Subcutaneous adipose tissue (tissue), 4 donors: ENCODE results near the gene PLK5. TPM values are rescaled to one million over a fixed set of nuclear protein-coding genes. Genes with fewer than 3 reads are reported as not detected.

ENCODE experiments used
- total RNA-seq, 4 donors: library from RNA; depleted of rRNA; stranded (reverse); fragments of >200 nt; gene quantifications; one replicate each; pipeline ENCODE4 v1.1.0, GENCODE V29; 2016
- TF ChIP-seq, protein P1 (sequence below): fragments of 450-650 bp; IDR thresholded peaks from one replicate; pipeline ENCODE4 v1.5.1; 2016; ENCODE audit warnings: low read depth, mild to moderate bottlenecking, control low read depth, antibody characterized with exemption, moderate library complexity

PLK5 gene
- total RNA-seq, 4 donors from 2014 or later = not detected

DNA sequence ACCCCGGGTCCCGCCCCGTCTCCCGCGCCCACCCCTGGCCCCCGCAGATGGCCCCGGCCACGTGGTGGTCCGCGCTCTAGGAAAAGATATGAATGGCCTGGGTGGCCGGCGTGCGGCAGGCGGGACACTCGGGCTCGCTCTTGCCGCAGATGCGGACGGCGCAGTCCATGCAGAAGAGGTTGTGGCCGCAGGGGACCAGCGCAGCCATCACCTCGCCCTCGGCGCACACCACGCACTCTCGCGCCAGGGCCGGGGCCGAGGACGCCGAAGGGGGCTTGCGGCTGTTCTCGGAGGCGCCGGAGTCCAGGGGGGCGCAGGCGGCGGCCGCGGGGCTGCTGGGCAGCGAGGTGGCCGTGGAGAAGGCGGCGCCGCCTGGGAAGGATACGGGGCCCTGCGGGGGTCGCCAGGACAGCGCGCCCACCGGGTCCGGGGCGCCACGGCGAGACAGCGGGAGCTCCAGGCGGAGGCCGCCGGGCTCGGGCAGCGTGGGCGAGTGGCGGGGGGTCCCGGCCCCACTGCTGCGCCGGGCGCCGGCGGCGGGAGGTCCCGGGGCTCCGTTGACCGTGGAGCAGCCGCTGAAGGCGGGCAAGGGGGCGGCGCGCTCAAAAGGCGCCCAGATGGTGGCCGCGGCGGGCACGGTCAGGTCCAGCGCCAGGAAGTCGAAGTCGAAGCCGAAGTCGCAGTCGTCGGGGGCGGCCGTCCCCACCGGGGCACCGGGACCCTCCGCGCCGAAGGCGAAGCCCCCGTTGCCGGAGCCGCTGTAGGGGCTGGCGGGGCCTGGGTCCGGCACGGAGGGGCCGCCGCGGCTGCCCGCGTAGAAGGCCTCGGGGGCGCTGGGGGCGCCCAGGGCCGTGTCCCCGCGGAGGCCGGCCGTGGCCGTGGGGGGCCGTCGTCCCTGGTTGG, 31.9 kb downstream of the PLK5 start:
- TF ChIP-seq, protein P1, sequence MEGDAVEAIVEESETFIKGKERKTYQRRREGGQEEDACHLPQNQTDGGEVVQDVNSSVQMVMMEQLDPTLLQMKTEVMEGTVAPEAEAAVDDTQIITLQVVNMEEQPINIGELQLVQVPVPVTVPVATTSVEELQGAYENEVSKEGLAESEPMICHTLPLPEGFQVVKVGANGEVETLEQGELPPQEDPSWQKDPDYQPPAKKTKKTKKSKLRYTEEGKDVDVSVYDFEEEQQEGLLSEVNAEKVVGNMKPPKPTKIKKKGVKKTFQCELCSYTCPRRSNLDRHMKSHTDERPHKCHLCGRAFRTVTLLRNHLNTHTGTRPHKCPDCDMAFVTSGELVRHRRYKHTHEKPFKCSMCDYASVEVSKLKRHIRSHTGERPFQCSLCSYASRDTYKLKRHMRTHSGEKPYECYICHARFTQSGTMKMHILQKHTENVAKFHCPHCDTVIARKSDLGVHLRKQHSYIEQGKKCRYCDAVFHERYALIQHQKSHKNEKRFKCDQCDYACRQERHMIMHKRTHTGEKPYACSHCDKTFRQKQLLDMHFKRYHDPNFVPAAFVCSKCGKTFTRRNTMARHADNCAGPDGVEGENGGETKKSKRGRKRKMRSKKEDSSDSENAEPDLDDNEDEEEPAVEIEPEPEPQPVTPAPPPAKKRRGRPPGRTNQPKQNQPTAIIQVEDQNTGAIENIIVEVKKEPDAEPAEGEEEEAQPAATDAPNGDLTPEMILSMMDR = no peak

DNA sequence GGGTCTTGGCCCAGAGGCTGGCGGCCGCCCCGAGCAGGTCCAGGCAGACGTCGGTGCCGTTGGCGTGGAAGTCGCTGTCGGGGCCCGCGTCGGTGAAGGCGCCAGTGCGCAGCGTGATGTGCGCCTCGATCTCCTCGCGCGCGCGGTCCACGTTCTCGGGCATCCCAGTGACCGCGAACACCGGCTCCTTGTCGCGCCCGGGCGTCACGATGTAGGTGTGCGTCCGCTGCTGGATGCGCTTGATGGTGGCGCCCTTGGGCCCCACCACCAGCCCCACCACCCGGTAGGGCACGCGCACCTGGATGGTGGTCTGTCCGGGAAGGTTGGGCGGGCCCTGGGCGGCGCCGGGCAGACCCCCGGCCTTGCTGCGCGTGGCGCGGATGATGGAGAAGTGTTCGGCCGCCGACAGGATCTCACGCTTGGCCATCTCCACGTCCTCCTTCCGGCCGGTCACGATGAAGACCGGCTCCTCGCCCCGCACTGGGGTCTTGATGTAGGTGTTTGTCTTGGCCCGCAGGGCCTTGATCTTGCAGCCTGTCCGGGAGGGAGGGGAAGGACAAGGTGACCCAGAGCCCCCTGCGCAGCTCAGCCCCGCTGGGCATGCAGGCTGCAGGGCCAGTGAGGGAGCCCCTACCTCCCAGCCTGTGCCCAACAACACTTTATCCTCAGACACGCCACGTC, 32.7 kb downstream of the PLK5 start:
- TF ChIP-seq, protein P1 = no peak

DNA sequence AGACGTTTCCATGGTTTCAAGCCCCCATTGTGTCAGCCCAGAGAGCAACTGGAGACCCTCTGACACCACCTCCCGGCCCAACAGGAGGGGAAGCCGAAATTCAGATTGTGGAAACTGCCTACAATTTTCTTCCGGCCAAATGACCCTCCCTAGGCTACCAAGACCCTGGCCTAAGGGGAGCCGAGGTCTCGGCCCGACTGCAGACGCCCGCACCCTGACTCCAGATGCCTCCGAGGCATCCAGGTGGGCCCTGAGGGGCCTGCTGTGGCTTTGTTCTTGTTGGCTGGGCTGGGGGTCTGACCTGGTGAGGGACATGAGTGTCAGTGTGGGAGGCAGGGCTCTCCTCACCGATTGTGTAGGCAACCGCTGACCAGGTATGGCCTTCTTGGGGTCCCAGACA, 34.7 kb downstream of the PLK5 start:
- TF ChIP-seq, protein P1 = no peak

DNA sequence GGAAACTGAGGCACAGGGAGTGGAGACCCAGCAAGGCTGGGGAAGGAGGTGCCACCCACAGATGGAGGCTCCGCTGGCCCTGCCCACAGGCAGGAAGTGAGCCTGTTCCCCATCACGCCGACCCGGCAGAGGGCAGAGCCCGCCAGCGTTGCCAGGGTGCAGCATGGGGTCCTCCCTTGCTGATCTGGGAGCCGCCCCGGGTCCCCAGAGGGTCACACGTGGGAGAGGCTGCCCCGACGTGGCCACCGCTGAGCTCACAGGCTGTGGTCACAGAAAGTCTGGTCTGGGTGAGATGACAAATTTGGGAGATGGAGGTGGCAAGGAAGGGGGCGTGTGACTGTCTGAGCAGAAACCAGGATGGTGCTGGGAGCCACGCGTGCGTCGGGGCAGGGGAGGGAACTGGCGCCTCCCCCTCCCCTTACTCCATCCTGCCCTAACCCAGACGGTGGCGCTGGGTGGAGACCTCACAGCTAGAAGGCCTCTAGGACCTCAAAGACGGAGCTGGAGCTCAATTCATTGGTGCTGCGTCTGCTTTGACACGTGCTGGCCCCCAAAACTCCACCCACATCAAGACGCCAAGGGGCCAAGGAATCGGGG, 36.5 kb downstream of the PLK5 start:
- TF ChIP-seq, protein P1 = no peak

DNA sequence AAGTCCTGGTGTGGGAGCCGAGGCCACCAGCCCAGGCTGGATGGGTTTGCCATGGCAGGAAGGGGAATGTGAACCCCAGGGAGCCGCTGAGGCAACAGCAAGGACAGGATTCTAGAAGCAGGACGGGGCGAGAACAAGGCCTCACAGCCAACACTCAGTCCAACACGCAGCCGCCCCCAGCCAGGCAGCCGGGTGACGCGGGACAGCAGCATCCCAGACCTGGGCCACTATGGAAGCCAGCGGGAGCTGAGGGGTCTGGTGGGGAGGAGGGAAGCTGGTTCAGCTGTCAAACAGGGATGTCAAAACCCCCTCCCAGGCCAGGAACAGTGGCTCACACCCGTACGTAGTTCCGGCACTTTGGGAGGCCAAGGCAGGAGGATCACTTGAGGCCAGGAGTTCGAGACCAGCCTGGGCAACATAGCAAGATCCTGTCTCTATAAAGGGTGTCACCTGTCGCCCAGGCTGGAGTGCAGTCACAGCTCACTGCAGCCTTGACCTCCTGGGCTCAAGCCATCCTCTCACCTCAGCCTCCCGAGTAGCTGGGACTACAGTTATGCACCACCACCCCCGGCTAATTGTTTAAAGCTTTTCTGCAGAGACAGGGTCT, 37.5 kb downstream of the PLK5 start:
- TF ChIP-seq, protein P1 = no peak

DNA sequence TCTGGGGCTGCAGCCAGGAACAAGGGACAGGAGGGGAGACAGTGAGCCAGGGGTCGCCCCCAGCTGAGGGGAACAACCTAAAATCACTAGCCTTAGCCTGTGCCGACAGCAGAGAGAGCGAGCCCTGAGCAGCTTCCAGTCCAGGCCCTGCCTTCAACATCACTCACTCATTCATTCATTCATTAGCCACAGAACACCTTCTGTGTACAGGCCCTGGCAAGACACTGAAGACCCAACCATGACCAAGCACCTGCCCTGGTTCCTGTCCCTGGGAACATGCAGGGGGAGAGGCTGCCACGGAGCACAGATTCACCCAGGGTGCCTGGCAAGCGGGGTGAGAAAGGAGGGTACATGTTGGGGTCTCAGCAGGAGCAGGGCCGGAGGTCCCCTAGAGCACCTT, 39.4 kb downstream of the PLK5 start:
- TF ChIP-seq, protein P1 = no peak
